ENCODE results near the gene GPR162.

- no peak for TF ChIP-seq TAF1 (IDR thresholded peaks at IDR 0.05; ENCODE audit: low read depth)
- TF ChIP-seq, protein P1, sequence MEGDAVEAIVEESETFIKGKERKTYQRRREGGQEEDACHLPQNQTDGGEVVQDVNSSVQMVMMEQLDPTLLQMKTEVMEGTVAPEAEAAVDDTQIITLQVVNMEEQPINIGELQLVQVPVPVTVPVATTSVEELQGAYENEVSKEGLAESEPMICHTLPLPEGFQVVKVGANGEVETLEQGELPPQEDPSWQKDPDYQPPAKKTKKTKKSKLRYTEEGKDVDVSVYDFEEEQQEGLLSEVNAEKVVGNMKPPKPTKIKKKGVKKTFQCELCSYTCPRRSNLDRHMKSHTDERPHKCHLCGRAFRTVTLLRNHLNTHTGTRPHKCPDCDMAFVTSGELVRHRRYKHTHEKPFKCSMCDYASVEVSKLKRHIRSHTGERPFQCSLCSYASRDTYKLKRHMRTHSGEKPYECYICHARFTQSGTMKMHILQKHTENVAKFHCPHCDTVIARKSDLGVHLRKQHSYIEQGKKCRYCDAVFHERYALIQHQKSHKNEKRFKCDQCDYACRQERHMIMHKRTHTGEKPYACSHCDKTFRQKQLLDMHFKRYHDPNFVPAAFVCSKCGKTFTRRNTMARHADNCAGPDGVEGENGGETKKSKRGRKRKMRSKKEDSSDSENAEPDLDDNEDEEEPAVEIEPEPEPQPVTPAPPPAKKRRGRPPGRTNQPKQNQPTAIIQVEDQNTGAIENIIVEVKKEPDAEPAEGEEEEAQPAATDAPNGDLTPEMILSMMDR (IDR thresholded peaks at IDR 0.05; ENCODE audit: poor library complexity, severe bottlenecking) = no peak
- TF ChIP-seq POLR2AphosphoS5 (IDR thresholded peaks at IDR 0.05) = no peak
- no peak for TF ChIP-seq MXI1 (conservative IDR thresholded peaks at IDR 0.05; ENCODE audit: poor library complexity, severe bottlenecking)
- no peak for TF ChIP-seq EP300 (conservative IDR thresholded peaks at IDR 0.05; ENCODE audit: poor library complexity, severe bottlenecking)
- TF ChIP-seq SMC3 (conservative IDR thresholded peaks at IDR 0.05; ENCODE audit: poor library complexity) = no peak
- no peak for TF ChIP-seq EZH2 (IDR thresholded peaks at IDR 0.05; ENCODE audit: borderline replicate concordance, insufficient read depth, low read length, poor library complexity, severe bottlenecking)
- TF ChIP-seq, protein P2, sequence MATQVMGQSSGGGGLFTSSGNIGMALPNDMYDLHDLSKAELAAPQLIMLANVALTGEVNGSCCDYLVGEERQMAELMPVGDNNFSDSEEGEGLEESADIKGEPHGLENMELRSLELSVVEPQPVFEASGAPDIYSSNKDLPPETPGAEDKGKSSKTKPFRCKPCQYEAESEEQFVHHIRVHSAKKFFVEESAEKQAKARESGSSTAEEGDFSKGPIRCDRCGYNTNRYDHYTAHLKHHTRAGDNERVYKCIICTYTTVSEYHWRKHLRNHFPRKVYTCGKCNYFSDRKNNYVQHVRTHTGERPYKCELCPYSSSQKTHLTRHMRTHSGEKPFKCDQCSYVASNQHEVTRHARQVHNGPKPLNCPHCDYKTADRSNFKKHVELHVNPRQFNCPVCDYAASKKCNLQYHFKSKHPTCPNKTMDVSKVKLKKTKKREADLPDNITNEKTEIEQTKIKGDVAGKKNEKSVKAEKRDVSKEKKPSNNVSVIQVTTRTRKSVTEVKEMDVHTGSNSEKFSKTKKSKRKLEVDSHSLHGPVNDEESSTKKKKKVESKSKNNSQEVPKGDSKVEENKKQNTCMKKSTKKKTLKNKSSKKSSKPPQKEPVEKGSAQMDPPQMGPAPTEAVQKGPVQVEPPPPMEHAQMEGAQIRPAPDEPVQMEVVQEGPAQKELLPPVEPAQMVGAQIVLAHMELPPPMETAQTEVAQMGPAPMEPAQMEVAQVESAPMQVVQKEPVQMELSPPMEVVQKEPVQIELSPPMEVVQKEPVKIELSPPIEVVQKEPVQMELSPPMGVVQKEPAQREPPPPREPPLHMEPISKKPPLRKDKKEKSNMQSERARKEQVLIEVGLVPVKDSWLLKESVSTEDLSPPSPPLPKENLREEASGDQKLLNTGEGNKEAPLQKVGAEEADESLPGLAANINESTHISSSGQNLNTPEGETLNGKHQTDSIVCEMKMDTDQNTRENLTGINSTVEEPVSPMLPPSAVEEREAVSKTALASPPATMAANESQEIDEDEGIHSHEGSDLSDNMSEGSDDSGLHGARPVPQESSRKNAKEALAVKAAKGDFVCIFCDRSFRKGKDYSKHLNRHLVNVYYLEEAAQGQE (IDR thresholded peaks at IDR 0.05; ENCODE audit: borderline replicate concordance) = no peak
- no peak for TF ChIP-seq RAD21 (conservative IDR thresholded peaks at IDR 0.05)
Measured at GRCh38 chr12:6783828-6784227, 37.8 kb upstream of the GPR162 start.

Measured in neural cell (in vitro differentiated cells).